GM18861 (cell line): ENCODE measurements around the gene ZDHHC24.

Experiments
- ATAC-seq: cut with Tn5 transposase; IDR thresholded peaks from one replicate; pipeline ENCODE4 v1.9.1; 2021; ENCODE audit not compliant: unreplicated experiment

ZDHHC24 gene

DNA sequence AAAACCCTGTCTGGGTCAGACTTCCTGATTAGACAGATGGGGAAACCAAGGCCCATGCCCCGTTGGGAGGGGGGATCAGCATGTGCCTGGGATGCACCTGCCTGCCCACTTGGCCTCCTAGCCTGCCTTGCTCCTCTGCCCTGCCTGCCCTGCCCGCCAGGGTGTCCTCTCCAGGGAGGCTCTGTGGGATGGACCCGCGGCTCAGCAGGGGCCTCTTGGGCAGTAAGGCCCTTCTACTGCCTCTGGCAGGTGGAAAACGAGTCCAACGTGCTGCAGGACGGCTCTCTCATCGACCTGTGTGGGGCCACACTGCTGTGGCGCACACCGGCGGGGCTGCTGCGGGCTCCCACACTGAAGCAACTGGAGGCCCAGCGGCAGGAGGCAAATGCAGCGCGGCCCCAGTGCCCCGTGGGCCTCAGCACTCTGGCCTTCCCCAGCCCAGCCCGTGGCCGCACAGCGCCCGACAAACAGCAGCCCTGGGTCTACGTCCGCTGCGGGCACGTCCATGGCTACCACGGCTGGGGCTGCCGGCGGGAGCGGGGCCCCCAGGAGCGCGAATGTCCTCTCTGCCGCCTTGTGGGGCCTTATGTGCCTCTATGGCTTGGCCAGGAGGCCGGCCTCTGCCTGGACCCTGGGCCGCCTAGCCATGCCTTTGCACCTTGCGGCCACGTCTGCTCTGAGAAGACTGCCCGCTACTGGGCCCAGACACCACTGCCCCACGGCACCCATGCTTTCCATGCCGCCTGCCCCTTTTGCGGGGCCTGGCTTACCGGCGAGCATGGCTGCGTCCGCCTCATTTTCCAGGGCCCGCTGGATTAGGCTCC is 70.3 kb downstream of the ZDHHC24 start:
- ATAC-seq: no peak

- no peak for ATAC-seq
These were observed 72.0 kb downstream of the ZDHHC24 start for GRCh38 chr11:66473608-66474515.

DNA sequence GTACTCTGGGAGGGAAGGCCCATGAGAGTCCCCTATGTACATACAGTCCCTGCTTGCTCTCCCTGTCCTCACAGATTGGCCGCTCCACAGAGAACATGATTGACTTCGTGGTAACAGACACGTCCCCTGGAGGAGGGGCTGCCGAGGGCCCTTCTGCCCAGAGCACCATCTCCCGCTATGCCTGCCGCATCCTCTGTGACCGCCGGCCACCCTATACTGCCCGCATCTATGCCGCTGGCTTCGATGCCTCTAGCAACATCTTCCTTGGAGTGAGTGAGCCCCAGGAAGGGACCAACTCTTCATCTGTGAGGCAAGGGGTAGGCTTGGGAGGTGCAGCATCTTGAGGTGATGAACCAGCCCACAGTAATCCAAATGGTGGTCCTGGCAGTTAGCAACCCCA is 72.7 kb downstream of the ZDHHC24 start:
- no peak for ATAC-seq

DNA sequence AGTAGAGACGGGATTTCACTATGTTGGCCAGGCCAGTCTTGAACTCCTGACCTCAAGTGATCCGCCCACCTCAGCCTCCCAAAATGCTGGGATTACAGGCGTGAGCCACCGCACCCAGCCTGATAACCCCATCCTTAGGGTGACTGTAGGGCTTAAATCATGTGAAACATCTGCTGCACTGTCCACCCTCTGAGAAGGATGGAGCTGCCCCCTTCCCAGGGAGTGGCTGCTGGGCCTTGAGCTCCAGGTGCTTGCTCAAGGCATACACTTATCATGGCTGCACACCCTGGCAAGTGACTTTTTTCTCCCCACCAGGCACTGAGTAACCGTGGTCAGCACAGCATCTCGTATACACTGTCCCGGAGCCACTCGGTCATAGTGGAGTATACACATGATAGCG is 73.8 kb downstream of the ZDHHC24 start:
- ATAC-seq: no peak

DNA sequence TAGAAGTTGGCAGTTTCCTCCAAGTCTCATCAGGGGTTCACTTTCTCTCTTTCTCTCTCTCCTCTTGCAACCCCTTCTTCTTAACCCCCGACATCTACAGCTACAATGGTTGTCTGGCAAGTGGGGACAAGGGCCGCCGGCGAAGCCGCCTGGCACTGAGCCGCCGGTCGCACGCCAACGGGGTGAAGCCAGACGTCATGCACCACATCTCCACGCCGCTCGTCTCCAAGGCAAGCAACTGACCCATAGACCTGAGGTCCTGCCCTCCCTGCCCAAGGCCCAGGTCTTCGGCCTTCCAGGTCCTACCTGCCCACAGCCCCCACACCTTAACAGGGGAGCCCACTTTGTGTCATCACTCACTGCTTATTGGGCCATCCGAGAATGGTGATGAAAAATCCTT is 74.7 kb downstream of the ZDHHC24 start:
- ATAC-seq: no peak
